Gastrocnemius medialis (tissue), 4 donors: ENCODE measurements around the gene ZNF197.

Experiments used
- POLR2A ChIP-seq, 2 donors: fragments of 450-650 bp; IDR thresholded peaks; one replicate each; pipeline ENCODE4 v1.6.1; 2017; ENCODE audit warnings: antibody characterized with exemption in 2 of 2, mild to moderate bottlenecking in 2 of 2, moderate library complexity in 2 of 2
- TF ChIP-seq, protein P1 (sequence below), 5 experiments: fragments of 450-650 bp in 3 of 5; fragments of 200-600 bp in 2 of 5; sonication (generic) in 2 of 5; IDR thresholded peaks in 4 of 5; conservative IDR thresholded peaks in 1 of 5; 1 replicate in 4 of 5; 2 replicates in 1 of 5; pipeline ENCODE4 v1.5.1; 2016 to 2019; ENCODE audit warnings: antibody characterized with exemption in 5 of 5, mild to moderate bottlenecking in 3 of 5, moderate library complexity in 3 of 5

DNA sequence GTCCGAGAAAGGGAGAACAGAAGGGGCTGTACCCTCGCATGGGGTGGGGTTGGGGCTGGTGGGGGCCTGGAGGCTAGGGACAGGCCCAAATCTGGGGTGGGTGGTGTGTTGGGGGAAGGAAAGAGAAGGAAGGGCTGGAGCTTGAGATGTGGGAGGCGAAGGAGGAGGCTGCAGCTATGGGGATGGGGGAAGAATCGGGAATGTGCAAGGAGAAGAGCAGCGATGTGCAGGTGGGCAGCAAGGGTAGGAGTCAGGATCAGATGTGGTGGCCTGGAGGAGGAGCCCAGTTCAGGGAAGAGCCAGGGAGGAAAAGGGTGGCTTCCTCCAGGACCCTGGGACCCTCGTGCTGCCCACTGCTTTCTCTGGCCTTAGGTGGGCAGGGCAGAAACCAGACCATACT is 44.9 kb downstream of the ZNF197 start:
- TF ChIP-seq, protein P1, sequence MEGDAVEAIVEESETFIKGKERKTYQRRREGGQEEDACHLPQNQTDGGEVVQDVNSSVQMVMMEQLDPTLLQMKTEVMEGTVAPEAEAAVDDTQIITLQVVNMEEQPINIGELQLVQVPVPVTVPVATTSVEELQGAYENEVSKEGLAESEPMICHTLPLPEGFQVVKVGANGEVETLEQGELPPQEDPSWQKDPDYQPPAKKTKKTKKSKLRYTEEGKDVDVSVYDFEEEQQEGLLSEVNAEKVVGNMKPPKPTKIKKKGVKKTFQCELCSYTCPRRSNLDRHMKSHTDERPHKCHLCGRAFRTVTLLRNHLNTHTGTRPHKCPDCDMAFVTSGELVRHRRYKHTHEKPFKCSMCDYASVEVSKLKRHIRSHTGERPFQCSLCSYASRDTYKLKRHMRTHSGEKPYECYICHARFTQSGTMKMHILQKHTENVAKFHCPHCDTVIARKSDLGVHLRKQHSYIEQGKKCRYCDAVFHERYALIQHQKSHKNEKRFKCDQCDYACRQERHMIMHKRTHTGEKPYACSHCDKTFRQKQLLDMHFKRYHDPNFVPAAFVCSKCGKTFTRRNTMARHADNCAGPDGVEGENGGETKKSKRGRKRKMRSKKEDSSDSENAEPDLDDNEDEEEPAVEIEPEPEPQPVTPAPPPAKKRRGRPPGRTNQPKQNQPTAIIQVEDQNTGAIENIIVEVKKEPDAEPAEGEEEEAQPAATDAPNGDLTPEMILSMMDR (IDR thresholded peaks at IDR 0.05 in 4 of 5, conservative IDR thresholded peaks at IDR 0.05 in 1 of 5): no peak
- no peak for TF ChIP-seq POLR2A (IDR thresholded peaks at IDR 0.05)
